Vagina (tissue), 2 donors: ENCODE measurements around the gene CFAP299.

Experiments
- POLR2A ChIP-seq, 2 donors: fragments of 450-650 bp; IDR thresholded peaks; one replicate each; pipeline ENCODE4 v1.6.1; 2017; ENCODE audit warnings: antibody characterized with exemption in 2 of 2, mild to moderate bottlenecking in 2 of 2, moderate library complexity in 2 of 2
- TF ChIP-seq, protein P1 (sequence below), 3 experiments: fragments of 450-650 bp in 2 of 3; fragments of 200-600 bp in 1 of 3; sonication (generic) in 1 of 3; IDR thresholded peaks; one replicate each; pipeline ENCODE4 v1.5.1; 2017 to 2019; ENCODE audit warnings: antibody characterized with exemption in 3 of 3, mild to moderate bottlenecking in 2 of 3, moderate library complexity in 2 of 3

GRCh38 chr4:80740375-80740774 lies 404.8 kb downstream of the CFAP299 start:
- TF ChIP-seq, protein P1, sequence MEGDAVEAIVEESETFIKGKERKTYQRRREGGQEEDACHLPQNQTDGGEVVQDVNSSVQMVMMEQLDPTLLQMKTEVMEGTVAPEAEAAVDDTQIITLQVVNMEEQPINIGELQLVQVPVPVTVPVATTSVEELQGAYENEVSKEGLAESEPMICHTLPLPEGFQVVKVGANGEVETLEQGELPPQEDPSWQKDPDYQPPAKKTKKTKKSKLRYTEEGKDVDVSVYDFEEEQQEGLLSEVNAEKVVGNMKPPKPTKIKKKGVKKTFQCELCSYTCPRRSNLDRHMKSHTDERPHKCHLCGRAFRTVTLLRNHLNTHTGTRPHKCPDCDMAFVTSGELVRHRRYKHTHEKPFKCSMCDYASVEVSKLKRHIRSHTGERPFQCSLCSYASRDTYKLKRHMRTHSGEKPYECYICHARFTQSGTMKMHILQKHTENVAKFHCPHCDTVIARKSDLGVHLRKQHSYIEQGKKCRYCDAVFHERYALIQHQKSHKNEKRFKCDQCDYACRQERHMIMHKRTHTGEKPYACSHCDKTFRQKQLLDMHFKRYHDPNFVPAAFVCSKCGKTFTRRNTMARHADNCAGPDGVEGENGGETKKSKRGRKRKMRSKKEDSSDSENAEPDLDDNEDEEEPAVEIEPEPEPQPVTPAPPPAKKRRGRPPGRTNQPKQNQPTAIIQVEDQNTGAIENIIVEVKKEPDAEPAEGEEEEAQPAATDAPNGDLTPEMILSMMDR (IDR thresholded peaks at IDR 0.05) = no peak
- no peak for TF ChIP-seq POLR2A (IDR thresholded peaks at IDR 0.05)
